Left lung (tissue), 10 donors: ENCODE measurements around the gene AQP5. TPM values are rescaled to one million over a fixed set of nuclear protein-coding genes. Genes with fewer than 3 reads are reported as not detected.
A peak's percentile ranks its signal among the peaks of the same experiment; 100 is the strongest.

Source experiments
- ATAC-seq: fragments of 200-7000 bp; cut with Tn5 transposase; one replicate; pipeline ENCODE4 v1.9.1; 2020; ENCODE audit warnings: moderate library complexity
- DNase-seq, 4 donors: peaks; one replicate each; pipeline ENCODE4 v3.0.0-alpha.2; 2013 to 2020
- H3K27ac ChIP-seq, 2 donors: fragments of 200-600 bp; sonication (generic) in 1 of 2; one replicate each; pipeline versions ENCODE4 v1.5.0 to v1.8.0; 2020 to 2021
- H3K27me3 ChIP-seq, 2 donors: fragments of 200-600 bp; sonication (generic) in 1 of 2; one replicate each; pipeline versions ENCODE4 v1.5.0 to v1.8.0; 2020 to 2021
- H3K36me3 ChIP-seq, 2 donors: fragments of 200-600 bp; sonication (generic) in 1 of 2; one replicate each; pipeline versions ENCODE4 v1.5.0 to v1.8.0; 2020 to 2021
- H3K4me1 ChIP-seq, 2 donors: fragments of 200-600 bp; one replicate each; pipeline ENCODE4 v1.8.0; 2021
- H3K4me3 ChIP-seq, 2 donors: fragments of 200-600 bp; sonication (generic) in 1 of 2; one replicate each; pipeline versions ENCODE4 v1.5.0 to v1.8.0; 2020 to 2021; ENCODE audit warnings: mild to moderate bottlenecking in 1 of 2
- H3K9me3 ChIP-seq, 2 donors: fragments of 200-600 bp; sonication (generic) in 1 of 2; one replicate each; pipeline versions ENCODE4 v1.5.0 to v1.8.0; 2020 to 2021
- CTCF ChIP-seq, 2 donors: fragments of 200-600 bp; sonication (generic) in 1 of 2; IDR thresholded peaks; one replicate each; pipeline versions ENCODE4 v1.5.0 to v1.8.0; 2021; ENCODE audit warnings: antibody characterized with exemption in 2 of 2
- intact Hi-C, 2 donors: fragments of 100-400 bp; cut with DNase I; formaldehyde crosslinking; loops; one replicate each; pipeline versions ENCODE4 v1.11.2 to v1.14.2; 2022
- polyA plus RNA-seq, 6 donors: library from polyadenylated mRNA; unstranded; fragments of 120-200 nt; gene quantifications; one replicate each; pipeline ENCODE4 v1.2.1, GENCODE V29; 2013; ENCODE audit not compliant: insufficient read length in 6 of 6
- total RNA-seq, 2 donors: library from RNA; stranded (reverse); fragmentation: NEBNext Ultra II Directional; extraction: Animal tissue kit (Norgen Biotek cat#: 25700); gene quantifications; one replicate each; pipeline ENCODE4 v1.2.1, GENCODE V29; 2021
- donor health status: DM: no; HTN: yes; CAD: no.
- donor health status: DM: no; HTN: no; CAD: no.

Gene AQP5
- total and polyA plus RNA-seq, 8 donors, result 3.8 to 10.0 (median 7.1) TPM

DNA sequence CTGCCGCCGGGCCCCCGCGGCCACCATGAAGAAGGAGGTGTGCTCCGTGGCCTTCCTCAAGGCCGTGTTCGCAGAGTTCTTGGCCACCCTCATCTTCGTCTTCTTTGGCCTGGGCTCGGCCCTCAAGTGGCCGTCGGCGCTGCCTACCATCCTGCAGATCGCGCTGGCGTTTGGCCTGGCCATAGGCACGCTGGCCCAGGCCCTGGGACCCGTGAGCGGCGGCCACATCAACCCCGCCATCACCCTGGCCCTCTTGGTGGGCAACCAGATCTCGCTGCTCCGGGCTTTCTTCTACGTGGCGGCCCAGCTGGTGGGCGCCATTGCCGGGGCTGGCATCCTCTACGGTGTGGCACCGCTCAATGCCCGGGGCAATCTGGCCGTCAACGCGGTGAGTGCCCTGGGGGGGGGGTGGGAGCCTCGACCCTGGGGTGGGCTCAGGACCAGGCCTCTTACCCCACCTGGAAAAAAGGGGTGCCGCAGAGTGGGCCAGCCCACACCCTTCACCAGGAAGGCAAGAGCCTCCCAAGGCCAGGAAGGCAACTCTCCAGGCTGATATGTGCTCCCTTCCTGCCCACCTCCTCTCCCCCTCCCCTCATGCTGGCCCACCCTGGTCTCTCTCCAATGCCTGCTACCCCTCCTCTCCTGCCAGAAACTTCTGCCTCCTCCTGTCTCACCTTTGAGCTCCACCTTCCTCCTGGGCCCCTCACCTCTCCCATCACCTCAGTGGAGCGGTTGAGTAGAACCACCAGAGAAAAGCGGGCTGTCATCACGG, 507 bp downstream of the AQP5 start:
- H3K4me3 ChIP-seq, result no peak overlapping the region
- intact Hi-C loops, result no loop called here
- peaks cover 8 to 98% of the 10 kb centered on the region in 2 donors for H3K27me3 ChIP-seq

GRCh38 chr12:49962861-49963765, 1.4 kb downstream of the AQP5 start:
- Histone ChIP-seq H3K27ac (no peak overlapping the region), H3K27me3 (peaks cover 7 to 98% of the 10 kb centered on the region in 2 donors), H3K4me1 (peaks cover 9 to 35% of the 10 kb centered on the region in 2 donors), H3K36me3 (no peaks in the 10 kb centered on the region), H3K4me3 (no peak overlapping the region), H3K9me3 (no peaks in the 10 kb centered on the region)
- intact Hi-C loops, result no loop called here
- no peak for TF ChIP-seq CTCF (IDR thresholded peaks at IDR 0.05)
- ATAC-seq, result peak; percentile 28
- peak in 3 of 4 donors; percentile 73 to 92 (median 81) for DNase-seq

More for the DNA sequence above, 507 bp downstream of the AQP5 start:
- Histone ChIP-seq H3K4me1 (peaks cover 9 to 26% of the 10 kb centered on the region in 2 donors), H3K36me3 (no peaks in the 10 kb centered on the region), H3K27ac (no peak overlapping the region), H3K9me3 (no peaks in the 10 kb centered on the region)
- ATAC-seq (no peak), DNase-seq (no peak)
- TF ChIP-seq CTCF (IDR thresholded peaks at IDR 0.05), result no peak

- TF ChIP-seq CTCF (IDR thresholded peaks at IDR 0.05), result no peak
- ATAC-seq (no peak), DNase-seq (no peak)
- no peaks in the 10 kb centered on the region for H3K9me3 ChIP-seq
- H3K4me1 ChIP-seq, result peaks cover 9 to 35% of the 10 kb centered on the region in 2 donors
- no peak overlapping the region for H3K27ac ChIP-seq
- intact Hi-C loops, result no loop called here
- no peaks in the 10 kb centered on the region for H3K36me3 ChIP-seq
- no peak overlapping the region for H3K4me3 ChIP-seq
- peaks cover 7 to 98% of the 10 kb centered on the region in 2 donors for H3K27me3 ChIP-seq
These were observed 2.5 kb downstream of the AQP5 start for GRCh38 chr12:49963976-49964815.

DNA sequence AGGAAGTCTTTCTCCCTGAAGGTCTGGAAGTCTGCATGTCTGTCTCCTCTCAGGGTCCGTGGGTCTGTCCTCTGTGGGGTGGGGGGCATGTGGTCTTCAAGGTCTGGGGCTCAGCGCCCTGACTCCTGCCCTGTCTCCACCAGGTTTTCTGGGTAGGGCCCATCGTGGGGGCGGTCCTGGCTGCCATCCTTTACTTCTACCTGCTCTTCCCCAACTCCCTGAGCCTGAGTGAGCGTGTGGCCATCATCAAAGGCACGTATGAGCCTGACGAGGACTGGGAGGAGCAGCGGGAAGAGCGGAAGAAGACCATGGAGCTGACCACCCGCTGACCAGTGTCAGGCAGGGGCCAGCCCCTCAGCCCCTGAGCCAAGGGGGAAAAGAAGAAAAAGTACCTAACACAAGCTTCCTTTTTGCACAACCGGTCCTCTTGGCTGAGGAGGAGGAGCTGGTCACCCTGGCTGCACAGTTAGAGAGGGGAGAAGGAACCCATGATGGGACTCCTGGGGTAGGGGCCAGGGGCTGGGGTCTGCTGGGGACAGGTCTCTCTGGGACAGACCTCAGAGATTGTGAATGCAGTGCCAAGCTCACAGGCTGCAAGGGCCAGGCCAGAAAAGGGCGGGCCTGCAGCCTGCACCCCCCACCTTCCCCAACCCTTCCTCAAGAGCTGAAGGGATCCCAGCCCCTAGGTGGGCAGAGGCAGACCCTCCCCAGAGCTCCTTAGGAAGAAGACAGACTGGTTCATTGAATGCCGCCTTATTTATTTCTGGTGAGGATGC, 3.4 kb downstream of the AQP5 start:
- Histone ChIP-seq H3K36me3 (no peaks in the 10 kb centered on the region), H3K9me3 (no peaks in the 10 kb centered on the region), H3K27me3 (peaks cover 7 to 98% of the 10 kb centered on the region in 2 donors), H3K27ac (no peak overlapping the region), H3K4me1 (peaks cover 6 to 34% of the 10 kb centered on the region in 2 donors), H3K4me3 (no peak overlapping the region)
- no peak for TF ChIP-seq CTCF (IDR thresholded peaks at IDR 0.05)
- intact Hi-C loops, result no loop called here
- DNase-seq (no peak), ATAC-seq (no peak)
